WI38 (cell line): Measurements from ENCODE around the gene PPP2R5B.

Source experiments
- H3K4me3 ChIP-seq: 2 replicates; pipeline ENCODE4 v1.5.1; 2011; ENCODE audit warnings: low read depth, mild to moderate bottlenecking, control low read depth, low read length
- TF ChIP-seq, protein P1 (sequence below): IDR thresholded peaks from 2 replicates; pipeline ENCODE4 v1.5.1; 2012; ENCODE audit warnings: low read depth, mild to moderate bottlenecking, control low read depth, low read length

The PPP2R5B gene

DNA sequence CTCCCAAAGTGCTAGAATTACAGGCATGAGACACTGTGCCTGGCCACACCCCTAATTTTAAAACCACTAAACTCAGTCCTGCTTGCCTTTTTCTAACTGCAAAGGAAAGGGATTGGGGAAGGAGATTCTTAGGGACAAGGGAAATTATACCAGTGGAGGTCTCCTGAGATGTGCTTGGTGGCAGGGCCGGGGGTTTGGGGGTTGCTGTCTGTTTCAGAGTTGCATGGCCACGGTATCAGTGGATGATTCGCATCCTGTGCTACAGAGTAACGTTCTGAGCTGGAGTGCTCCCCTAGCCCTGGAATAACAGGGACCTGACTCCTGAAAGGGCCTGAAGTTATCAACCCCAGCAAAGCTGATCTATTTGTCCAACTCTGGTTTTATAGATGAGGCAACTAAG lies 12.1 kb downstream of the PPP2R5B start:
- TF ChIP-seq, protein P1, sequence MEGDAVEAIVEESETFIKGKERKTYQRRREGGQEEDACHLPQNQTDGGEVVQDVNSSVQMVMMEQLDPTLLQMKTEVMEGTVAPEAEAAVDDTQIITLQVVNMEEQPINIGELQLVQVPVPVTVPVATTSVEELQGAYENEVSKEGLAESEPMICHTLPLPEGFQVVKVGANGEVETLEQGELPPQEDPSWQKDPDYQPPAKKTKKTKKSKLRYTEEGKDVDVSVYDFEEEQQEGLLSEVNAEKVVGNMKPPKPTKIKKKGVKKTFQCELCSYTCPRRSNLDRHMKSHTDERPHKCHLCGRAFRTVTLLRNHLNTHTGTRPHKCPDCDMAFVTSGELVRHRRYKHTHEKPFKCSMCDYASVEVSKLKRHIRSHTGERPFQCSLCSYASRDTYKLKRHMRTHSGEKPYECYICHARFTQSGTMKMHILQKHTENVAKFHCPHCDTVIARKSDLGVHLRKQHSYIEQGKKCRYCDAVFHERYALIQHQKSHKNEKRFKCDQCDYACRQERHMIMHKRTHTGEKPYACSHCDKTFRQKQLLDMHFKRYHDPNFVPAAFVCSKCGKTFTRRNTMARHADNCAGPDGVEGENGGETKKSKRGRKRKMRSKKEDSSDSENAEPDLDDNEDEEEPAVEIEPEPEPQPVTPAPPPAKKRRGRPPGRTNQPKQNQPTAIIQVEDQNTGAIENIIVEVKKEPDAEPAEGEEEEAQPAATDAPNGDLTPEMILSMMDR, result no peak
- no peak overlapping the region for H3K4me3 ChIP-seq

DNA sequence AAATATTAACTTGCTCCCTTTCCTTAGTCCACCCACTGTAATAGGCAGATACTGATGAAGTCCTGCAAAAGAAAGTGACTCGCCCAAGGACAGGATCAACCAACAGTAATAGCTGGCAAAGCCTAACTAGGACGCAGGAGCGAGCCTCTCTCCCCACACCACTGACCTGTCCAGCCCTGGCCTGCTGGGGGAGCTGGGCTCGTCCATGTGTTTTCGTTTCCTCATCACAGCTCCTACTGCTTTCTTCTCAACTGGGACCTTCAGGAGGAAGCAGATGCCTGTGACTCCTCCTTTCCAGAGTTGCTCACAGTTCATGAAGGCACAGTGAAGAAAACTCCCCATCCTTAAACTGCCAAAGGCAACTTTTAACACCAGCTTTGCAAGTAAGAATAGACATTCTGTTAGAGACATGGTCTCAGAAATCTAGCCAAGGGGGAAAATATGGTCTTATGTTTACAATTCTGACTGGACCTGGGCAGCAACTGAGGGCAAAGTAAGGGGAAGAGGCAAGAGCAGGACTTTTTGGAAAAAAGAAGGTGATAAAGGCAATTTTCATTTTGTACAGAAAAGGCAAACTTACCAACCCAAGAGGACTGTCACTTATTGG lies 22.8 kb downstream of the PPP2R5B start:
- TF ChIP-seq, protein P1, result no peak

GRCh38 chr11:64951529-64951928 lies 27.0 kb downstream of the PPP2R5B start:
- TF ChIP-seq, protein P1, result no peak
- H3K4me3 ChIP-seq, result no peak overlapping the region

More for the DNA sequence above, 22.8 kb downstream of the PPP2R5B start:
- no peak overlapping the region for H3K4me3 ChIP-seq

- TF ChIP-seq, protein P1, result no peak
- no peak overlapping the region for H3K4me3 ChIP-seq
Measured at GRCh38 chr11:64954201-64954600, 29.7 kb downstream of the PPP2R5B start.

- TF ChIP-seq, protein P1, result no peak
- H3K4me3 ChIP-seq, result no peak overlapping the region
Measured at GRCh38 chr11:64959498-64959897, 35.0 kb downstream of the PPP2R5B start.

- TF ChIP-seq, protein P1, result no peak
- H3K4me3 ChIP-seq, result no peak overlapping the region
Measured at GRCh38 chr11:64960719-64961118, 36.2 kb downstream of the PPP2R5B start.

DNA sequence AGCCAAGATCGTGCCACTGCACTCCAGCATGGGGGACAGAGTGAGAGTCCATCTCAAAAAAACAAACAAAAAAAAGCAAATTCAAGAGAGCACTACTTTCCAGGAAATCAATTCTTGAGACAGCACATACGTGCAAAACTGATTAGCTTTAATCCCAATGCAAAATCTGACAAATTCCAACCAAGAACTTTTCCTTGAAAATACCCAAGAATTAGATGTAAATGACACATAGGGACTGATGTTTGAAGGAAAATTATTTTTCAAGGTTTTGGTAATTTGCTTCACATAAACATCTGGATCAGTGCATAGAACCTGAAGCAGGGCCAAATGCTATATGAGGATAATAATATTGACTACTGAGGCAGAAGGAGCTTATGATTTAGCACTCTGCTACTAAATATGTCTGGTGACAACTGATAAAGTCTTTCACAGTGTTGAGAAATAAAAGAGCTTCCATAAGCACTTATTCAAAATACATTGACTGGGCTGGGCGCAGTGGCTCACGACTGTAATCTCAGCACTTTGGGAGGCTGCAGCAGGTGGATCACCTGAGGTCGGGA lies 38.7 kb downstream of the PPP2R5B start:
- TF ChIP-seq, protein P1, result no peak

More for the DNA sequence above, 38.7 kb downstream of the PPP2R5B start:
- H3K4me3 ChIP-seq, result no peak overlapping the region
